RWPE2 (cell line): ENCODE data around the gene EMC6.
A peak's percentile ranks its signal among the peaks of the same experiment; 100 is the strongest.
"Not testable (repeated sequence)": the region's sequence is repeated elsewhere in the genome, so short reads cannot be mapped to it uniquely, and the experiment has no call there.

Source experiments
- ATAC-seq: fragments of 200-7000 bp; cut with Tn5 transposase; 3 replicates; pipeline ENCODE4 v1.9.1; 2021; ENCODE audit warnings: low read depth
- DNase-seq: peaks from one replicate; pipeline ENCODE4 v3.0.0-alpha.2; 2020; ENCODE audit warnings: low spot score
- H3K27ac ChIP-seq: fragments of 450-650 bp; 2 replicates; pipeline ENCODE4 v1.5.1; 2017; ENCODE audit warnings: mild to moderate bottlenecking; ENCODE audit not compliant: poor library complexity, severe bottlenecking
- H3K27me3 ChIP-seq: fragments of 250-450 bp; sonication (Bioruptor Pico); 2 replicates; pipeline ENCODE4 v1.5.1; 2021; ENCODE audit warnings: mild to moderate bottlenecking, moderate library complexity; ENCODE audit not compliant: insufficient read depth, poor library complexity, severe bottlenecking
- H3K36me3 ChIP-seq: fragments of 250-450 bp; sonication (Bioruptor Pico); 2 replicates; pipeline ENCODE4 v1.5.1; 2020; ENCODE audit warnings: low read depth, mild to moderate bottlenecking, moderate library complexity
- H3K4me1 ChIP-seq: fragments of 250-450 bp; sonication (Bioruptor Pico); 2 replicates; pipeline ENCODE4 v1.5.1; 2021; ENCODE audit warnings: mild to moderate bottlenecking, moderate library complexity; ENCODE audit not compliant: insufficient read depth, poor library complexity, severe bottlenecking
- H3K4me3 ChIP-seq: fragments of 250-450 bp; sonication (Bioruptor Pico); 2 replicates; pipeline ENCODE4 v1.5.1; 2021; ENCODE audit warnings: mild to moderate bottlenecking, moderate library complexity; ENCODE audit not compliant: severe bottlenecking
- H3K9me3 ChIP-seq: fragments of 250-450 bp; sonication (Bioruptor Pico); 2 replicates; pipeline ENCODE4 v1.5.1; 2021; ENCODE audit warnings: mild to moderate bottlenecking, moderate library complexity; ENCODE audit not compliant: severe bottlenecking
- TF ChIP-seq, protein P1 (sequence below): fragments of 450-650 bp; IDR thresholded peaks from one replicate; pipeline ENCODE4 v1.5.1; 2017; ENCODE audit warnings: mild to moderate bottlenecking, moderate library complexity; ENCODE audit not compliant: poor library complexity, severe bottlenecking

EMC6 gene

DNA sequence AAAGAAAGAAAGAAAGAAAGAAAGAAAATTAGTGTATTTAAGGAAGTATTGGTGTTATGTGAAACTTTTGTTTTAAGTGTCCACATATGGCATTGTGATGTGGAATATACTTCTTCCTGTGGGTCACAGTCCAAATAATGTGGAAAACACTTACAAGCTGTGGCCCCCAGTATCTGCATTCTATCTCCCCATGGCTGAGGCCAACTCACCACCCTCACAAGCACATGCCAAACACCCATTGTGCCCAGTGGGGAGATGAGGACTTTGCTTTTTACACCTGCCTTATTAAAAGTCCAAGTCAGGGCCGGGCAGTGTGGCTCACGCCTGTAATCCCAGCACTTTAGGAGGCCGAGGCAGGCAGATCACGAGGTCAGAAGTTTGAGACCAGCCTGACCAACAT is 31.3 kb downstream of the EMC6 start:
- H3K9me3 ChIP-seq = peaks cover 4% of the 10 kb centered on the region
- no peak overlapping the region for H3K27ac ChIP-seq
- no peaks in the 10 kb centered on the region for H3K27me3 ChIP-seq
- H3K4me1 ChIP-seq = no peaks in the 10 kb centered on the region
- H3K36me3 ChIP-seq = no peaks in the 10 kb centered on the region
- no peak overlapping the region for H3K4me3 ChIP-seq
- ATAC-seq = no peak
- no peak for DNase-seq
- TF ChIP-seq, protein P1, sequence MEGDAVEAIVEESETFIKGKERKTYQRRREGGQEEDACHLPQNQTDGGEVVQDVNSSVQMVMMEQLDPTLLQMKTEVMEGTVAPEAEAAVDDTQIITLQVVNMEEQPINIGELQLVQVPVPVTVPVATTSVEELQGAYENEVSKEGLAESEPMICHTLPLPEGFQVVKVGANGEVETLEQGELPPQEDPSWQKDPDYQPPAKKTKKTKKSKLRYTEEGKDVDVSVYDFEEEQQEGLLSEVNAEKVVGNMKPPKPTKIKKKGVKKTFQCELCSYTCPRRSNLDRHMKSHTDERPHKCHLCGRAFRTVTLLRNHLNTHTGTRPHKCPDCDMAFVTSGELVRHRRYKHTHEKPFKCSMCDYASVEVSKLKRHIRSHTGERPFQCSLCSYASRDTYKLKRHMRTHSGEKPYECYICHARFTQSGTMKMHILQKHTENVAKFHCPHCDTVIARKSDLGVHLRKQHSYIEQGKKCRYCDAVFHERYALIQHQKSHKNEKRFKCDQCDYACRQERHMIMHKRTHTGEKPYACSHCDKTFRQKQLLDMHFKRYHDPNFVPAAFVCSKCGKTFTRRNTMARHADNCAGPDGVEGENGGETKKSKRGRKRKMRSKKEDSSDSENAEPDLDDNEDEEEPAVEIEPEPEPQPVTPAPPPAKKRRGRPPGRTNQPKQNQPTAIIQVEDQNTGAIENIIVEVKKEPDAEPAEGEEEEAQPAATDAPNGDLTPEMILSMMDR = no peak

DNA sequence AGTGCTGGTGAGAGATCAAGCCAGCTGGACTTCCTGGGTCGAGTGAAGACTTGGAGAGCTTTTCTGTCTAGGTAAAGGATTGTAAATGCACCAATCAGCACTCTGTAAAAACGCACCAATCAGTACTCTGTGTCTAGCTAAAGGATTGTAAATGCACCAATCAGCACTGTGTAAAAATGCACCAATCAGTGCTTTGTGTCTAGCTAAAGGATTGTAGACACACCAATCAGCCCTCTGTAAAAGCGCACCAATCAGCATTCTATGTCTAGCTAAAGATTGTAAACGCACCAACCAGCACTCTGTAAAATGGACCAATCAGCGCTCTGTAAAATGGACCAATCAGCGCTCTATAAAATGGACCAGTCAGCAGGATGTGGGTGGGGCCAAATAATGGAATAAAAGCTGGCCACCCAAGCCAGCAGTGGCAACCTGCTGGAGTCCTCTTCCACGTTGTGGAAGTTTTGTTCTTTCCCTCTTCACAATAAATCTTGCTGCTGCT is 33.5 kb downstream of the EMC6 start:
- not testable (repeated sequence) for H3K27me3 ChIP-seq, H3K4me1 ChIP-seq, H3K36me3 ChIP-seq, H3K27ac ChIP-seq, H3K4me3 ChIP-seq, DNase-seq, H3K9me3 ChIP-seq, ATAC-seq

DNA sequence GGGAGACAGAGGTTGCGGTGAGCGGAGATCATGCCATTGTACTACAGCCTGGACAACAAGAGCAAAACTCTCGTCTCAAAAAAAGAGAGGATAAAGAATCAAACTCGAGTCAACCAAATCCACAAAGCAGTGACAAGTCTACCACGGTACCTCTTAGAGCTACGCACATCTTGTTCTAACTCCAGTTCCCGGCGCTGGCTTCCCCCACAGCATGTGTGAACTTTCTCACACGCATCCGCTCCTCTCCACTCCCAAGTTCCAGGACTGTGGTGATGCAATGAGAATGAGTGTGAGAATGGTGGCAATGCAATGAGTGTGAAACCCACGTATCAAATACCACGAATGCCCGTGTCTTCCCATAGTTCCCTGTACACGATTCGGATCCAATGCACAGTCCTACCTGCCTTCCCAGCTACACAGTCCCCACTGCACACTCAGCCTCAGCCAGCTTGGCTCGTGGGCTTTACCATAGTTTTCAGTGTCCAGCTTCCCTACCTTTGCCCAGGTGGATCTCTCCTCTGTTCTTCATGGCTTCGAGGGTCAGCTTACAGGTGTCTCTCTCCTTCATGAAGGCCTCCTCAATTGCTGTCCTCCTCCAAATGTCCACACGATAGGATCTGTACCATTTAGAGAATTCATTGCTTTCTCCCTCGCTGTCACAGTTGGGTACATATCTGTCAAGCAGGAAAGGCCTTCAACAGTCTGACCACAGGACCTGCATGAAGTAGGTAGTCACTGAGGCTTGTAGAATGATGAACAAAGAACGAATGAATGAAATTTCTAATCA is 36.5 kb downstream of the EMC6 start:
- H3K4me3 ChIP-seq = no peak overlapping the region
- no peak for DNase-seq
- no peaks in the 10 kb centered on the region for H3K9me3 ChIP-seq
- no peaks in the 10 kb centered on the region for H3K36me3 ChIP-seq
- ATAC-seq = no peak
- no peaks in the 10 kb centered on the region for H3K27me3 ChIP-seq
- TF ChIP-seq, protein P1 = no peak
- H3K27ac ChIP-seq = no peak overlapping the region
- H3K4me1 ChIP-seq = no peaks in the 10 kb centered on the region

DNA sequence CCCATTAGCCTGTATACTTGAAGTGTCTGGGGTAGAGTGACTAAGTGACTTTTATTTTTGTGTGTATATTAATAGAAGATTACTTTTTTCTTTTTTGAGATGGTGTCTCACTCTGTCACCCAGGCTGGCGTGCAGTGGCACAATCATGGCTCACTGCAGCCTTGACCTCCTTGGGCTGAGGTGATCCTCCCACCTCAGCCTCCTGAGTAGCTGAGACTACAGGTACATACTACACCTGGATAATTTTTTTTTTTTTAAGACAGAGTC is 37.0 kb downstream of the EMC6 start:
- not testable (repeated sequence) for ATAC-seq, H3K9me3 ChIP-seq, DNase-seq, H3K27me3 ChIP-seq, H3K4me3 ChIP-seq, H3K27ac ChIP-seq, H3K4me1 ChIP-seq, H3K36me3 ChIP-seq

DNA sequence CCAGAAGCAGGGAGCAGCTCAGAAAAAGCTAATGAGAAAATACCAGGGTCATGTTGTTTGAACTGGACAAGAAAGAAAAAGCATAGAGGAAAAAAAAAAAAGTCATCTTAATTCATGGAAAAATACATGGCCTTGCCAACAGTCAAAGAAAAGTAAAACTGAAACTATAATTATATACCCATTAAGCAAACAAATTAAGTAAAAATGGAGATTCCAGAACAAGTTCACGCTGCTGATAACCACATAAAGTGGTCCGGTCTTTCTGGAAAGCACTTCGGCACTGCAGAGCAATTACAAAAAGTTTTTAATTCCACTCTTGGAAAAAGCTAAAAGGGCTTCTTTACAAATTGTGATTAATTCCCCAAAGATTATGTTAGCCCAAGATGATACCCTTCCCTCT is 39.8 kb downstream of the EMC6 start:
- Histone ChIP-seq H3K4me3 (no peak overlapping the region), H3K36me3 (peaks cover 6% of the 10 kb centered on the region; the same call in 1 of the 2 replicates), H3K9me3 (no peaks in the 10 kb centered on the region), H3K4me1 (peaks cover 5% of the 10 kb centered on the region), H3K27me3 (no peaks in the 10 kb centered on the region), H3K27ac (no peak overlapping the region)
- no peak for ATAC-seq
- TF ChIP-seq, protein P1 = no peak
- DNase-seq = no peak

DNA sequence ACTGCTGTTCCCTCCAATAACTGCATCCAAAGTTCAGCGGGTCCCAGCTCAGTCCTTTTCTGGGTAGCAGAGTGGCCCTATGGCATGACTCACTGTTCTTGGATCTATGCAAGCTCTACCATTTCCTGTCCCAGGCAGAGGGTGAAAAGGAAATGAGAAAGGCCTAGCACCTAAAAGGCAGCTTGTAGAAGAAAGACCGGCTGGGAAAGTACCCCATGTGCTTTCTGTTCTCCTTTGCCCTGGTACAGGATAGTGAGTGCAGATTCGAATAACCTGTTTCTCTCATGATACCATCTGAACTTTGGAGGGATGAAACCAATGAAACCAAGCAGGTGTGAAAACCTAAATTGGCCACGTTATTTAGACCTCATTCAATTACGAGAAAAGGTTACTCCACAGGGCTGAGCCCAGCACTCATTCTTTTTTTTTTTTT is 42.4 kb downstream of the EMC6 start:
- no peak overlapping the region for H3K27ac ChIP-seq
- no peaks in the 10 kb centered on the region for H3K9me3 ChIP-seq
- no peak overlapping the region for H3K4me3 ChIP-seq
- ATAC-seq (peak; percentile 79), DNase-seq (no peak)
- TF ChIP-seq, protein P1 = no peak
- peaks cover 29% of the 10 kb centered on the region for H3K36me3 ChIP-seq
- H3K4me1 ChIP-seq = peaks cover 5% of the 10 kb centered on the region
- no peaks in the 10 kb centered on the region for H3K27me3 ChIP-seq
